Amniotic stem cell (primary cell): ENCODE data around the gene RBKS.
"Not testable (repeated sequence)": the region's sequence is repeated elsewhere in the genome, so short reads cannot be mapped to it uniquely, and the experiment has no call there.

Experiments
- DNase-seq: peaks from one replicate; lab custom pipeline; 2025; lab: John Stamatoyannopoulos, UW

RBKS gene

DNA sequence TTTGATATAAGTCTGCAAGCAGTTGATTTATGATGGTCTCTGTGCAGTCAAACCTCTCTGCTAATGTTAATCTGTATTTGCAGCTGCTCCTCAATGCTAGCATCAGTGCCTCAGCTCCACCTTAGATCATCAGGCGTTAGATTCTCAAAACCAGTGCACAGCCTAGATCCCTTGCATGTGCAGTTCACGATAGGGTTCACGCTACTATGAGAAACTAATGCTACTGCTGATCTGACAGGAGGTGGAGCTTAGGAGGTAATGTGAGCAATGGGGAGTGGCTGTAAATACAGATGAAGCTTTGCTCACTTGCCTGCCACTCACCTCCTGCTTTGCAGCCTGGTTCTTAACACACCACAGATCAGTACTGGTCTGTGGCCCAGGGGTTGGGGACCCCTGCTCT is 18.4 kb downstream of the RBKS start:
- no peak for DNase-seq

DNA sequence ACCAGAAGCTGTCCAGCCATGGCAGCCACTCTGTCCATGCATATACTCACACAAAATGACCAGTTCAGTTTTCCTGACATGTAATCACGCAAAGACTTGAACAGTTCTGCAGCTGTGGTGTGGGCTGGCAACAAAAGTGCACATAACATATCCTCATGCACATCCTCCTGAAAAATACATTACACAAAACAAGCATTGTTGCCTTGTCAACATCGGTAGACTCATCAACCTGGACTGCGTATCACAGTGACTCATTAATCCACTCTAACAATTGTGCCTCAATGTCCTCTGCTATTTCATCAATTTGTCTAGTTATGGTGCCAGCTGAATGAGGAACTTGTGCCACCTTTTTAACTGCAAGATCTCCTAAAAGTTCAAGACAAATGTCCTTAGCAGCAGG is 19.5 kb downstream of the RBKS start:
- no peak for DNase-seq

DNA sequence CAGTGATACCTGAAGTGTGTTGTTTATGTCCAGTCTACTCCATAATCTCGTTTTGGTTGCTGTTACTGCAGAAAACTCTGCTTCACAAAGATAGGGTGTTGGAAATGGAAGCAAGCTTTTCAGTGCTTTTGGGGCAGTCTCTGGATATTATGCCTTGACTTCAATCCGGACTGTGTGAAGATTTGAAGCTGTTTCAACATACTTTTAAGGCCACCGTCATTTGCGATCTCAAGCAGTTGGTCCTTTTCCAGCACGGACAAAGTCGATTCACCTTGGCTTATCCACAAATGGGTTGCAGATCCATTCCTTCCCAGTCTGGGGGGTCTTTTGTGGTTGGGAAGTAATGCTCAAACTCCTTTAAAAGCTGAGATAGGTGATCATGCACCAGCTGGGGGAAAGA is 20.4 kb downstream of the RBKS start:
- DNase-seq, result no peak

DNA sequence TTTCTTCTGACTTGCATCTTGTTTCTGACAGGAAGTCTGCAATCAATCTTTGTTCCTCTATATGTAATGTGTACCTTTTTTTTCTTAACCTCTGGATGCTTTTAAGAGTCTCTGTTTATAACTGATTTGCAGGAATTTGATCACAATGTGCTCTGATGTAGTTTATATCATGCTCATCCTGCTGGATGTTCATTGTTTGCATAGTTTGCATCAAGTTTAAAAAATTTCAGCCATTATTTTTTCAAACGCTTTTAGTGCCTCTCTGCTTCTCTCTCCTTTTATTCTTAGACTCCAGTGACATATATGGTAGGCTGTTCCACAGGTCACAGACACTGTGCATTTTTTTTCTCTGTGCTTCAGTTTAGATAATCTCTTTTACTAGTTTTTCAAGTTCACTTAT is 23.9 kb downstream of the RBKS start:
- no peak for DNase-seq

DNA sequence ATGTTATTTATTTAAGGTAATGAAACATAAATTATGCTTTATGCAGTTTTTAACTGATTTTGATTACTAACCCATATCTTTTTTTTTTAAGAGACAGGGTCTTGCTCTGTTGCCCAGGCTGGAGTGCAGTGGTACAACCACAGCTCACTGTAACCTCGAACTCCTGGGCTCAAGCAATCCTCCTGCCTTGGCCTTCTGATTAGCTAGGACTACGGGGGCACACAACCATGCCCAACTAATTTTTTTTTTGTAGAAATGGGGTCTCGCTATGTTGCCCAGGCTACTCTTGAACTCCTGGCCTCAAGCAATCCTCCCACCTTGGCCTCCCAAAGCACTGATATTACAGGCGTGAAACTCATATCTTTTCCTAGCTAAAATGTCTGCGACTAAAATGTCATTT is 26.2 kb downstream of the RBKS start:
- DNase-seq, result not testable (repeated sequence)

DNA sequence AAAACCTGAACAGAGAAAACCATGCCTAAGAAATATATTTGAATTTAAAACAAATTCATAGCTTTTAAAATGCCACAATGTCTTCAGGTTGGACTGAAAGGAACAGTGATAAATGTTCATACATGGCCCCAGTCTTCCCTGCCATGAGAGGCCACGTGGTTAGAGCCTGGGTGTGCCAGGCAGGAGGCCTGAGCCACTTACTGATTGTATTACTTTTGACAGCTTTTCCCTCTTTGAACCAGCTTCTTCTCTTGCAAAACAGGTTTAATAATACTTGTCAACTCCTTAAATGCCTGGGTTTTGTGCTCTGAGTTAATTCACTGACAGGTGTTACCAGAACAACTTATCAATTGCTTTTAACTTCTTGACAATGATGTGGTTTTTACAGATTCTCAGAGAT is 27.0 kb downstream of the RBKS start:
- no peak for DNase-seq

DNA sequence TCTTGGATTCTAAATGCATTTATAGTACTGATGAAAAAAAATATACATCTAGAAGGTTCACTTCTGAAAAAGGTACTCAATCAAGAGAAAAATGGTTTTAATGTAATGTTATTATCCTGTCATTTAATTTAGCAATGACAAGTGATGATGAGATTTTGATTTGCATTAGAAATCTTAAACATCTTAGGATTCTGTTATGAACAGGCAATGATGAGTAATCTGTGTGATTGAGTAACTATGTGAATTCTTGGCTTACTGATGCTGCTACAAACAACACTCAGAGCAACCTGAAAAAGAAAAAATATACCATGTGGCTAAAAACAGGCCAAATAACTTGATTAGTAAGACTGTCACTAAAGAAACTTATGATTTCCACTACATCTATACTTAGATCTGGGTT is 30.1 kb downstream of the RBKS start:
- no peak for DNase-seq

DNA sequence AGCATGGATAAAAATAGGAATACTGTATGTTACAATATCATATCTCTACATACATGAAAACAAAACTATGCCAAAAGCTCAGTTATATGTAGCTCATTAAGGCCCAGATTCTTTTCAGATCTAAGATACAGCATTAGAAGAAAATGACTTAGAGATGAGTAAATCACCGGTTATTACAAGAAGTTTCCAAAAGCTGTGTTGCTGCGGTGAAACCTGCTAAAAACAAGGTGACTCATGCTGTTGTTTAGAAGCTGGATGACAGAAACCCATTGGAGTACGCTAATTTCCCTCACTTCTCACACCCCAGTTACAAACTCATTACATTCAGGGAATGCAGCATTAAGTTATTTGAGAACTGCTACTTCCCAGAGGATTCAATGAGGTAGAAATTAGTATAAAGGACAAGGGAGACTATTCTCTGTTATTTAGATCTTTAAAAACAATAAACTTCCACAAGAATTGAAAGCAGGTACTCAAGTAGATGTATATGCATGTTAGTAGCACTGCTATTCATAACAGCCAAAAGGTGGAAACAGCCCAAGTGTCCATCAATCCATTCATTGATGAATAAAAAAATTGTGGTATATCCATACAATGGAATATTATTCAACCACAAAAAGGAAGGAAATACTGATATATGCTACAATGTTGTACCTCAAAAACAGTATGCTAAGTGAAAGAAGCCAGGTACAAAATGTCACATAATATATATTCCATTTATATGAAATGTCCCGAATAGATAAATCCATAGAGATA is 32.6 kb downstream of the RBKS start:
- DNase-seq, result peak; percentile 31

DNA sequence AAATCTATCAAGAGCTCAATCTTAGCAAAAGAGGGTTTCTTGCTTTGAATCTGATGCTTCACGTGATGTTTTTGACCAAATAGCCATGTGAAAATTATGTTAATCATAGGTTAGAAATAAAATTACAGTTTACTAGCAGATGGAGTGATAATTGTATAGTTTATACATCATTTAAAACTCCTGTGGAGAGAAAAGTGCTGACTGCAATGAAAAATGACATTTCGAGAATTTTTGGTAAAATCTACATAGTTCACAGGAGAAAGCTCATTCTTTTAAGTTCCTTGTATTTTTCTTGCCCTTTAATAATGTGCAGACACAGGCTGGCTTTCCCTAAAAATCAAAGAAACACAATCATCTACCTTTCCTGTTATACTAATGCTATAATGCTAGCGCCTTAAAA is 33.2 kb downstream of the RBKS start:
- DNase-seq, result no peak

DNA sequence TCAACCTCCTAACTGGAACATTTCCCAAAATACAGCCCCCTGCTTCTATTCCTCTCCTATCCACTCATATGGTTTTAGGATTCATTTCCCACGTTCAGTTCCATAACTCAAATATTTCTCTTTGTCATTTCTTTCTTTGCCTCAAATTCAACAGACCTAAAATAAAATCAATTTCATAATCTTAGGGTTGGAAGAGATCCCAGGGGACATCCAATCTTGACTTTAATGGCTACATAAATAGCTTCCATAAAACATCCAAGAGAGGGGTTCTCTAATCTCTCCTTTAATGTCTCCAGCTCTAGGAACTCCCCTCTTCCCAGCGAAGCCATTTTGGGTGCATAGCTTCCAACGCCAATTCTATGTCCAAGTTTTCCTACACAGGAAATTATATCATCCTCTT is 33.8 kb downstream of the RBKS start:
- DNase-seq, result no peak

DNA sequence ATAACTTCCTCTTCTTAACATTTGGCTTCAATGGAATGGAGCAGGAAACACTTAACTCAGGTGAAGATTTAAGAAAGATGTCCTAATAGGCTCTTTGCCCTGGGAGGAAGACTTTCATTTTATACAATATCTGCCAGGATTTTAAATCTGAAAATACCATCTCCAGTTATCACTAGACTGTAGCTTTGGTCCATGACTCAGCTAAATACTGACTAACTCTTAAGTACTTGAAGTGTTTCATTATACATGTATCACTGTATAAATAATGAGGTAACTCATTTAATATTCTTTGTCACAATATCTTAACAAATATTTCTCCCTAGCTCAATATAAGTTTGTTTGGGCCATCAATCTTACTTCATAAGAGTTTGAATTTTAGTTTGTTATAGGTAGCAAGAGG is 34.7 kb downstream of the RBKS start:
- peak; percentile 21 for DNase-seq

DNA sequence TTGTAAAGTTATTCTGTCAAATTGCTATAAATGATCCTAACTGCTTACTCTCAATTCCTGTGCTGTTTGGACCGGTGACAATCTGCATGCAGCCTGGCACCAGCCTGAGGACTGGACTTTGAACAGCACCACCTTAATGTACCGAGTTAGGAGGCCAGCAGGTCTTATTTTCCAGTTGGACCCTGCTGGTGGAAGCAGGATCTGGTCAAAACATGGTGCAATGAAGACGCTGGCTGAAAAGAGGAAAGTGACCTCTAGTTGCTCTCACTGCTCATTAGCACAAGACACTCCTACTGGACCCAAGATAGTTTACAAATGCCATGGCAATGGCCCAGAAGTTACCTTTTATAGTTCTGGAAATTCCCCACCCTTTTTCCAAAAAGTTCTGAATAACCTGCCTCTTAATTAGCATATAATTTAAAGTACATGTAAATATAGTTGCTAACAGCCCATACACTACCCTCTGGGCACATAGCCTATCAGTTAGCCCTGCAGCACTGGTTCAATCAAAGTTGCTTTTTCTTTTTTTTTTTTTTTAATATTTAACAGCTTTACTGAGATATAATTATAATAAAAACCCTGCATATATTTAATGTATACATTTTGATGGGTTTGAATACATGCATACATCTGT is 35.8 kb downstream of the RBKS start:
- no peak for DNase-seq

DNA sequence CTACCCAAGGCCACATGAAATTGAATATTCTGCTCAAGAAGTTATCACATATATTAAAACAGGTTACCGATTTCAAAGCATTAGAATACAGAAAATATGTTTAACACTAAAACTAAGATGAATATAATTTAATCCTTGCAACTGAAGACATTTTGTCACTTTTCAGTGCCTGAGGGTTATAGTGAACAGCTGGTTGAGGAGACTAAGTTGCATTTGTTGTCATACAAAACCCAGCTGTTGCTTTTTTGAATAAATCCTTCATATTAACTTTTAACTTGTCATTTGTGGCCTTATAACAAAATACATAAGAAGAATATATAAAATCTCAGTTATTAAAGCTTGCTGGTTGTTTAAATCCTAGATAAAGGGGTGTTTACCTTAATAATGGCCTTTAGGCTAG is 37.5 kb downstream of the RBKS start:
- no peak for DNase-seq

DNA sequence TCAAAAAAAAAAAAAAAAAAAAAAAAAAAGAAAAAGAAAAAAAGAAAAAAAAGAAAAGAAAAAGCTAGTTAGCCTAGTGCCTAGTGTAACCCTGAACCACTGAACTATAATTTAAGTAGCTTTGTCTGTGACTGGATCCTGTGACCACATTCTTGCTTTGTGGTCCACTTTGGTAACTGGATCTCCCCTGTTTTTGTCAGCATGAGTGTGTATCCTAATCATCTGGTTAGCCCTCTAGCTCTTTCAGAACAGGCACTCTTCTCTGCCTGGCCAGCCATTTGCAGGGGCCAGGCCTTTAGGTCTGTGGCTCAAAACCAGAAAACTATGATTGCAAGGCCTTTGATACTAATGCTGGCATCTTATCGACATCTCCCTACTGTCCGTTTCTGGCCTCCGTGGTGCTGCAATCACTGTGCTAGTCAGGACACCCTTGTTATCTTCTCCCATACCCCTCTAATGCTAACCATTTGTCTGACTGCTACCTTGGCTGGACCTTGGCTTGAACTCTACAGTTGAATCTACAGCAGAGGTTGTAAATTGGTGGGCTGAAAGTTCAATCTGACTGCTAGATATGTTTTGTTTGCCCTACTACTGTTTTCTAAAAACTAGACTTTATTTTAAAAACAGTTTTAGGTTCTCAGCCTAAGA is 40.5 kb downstream of the RBKS start:
- DNase-seq, result no peak

DNA sequence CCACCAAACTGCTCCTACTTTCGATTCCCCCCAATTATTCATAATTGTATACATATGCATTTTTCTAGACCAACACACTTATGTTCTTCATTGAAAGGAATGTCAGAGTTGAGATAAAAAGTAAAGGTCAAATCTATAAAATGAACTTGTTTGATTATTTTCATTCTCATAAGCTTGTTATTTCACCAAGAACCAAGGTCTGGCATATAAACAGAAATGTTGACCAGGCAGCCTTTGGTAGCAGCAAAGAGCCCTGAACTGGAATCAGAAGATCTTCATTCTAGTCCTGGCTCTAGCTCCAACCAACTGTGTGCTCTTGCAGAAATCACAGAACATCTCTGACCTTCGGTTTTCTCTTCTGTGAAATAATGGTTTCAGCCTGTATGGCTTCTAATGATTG is 42.9 kb downstream of the RBKS start:
- DNase-seq, result no peak

DNA sequence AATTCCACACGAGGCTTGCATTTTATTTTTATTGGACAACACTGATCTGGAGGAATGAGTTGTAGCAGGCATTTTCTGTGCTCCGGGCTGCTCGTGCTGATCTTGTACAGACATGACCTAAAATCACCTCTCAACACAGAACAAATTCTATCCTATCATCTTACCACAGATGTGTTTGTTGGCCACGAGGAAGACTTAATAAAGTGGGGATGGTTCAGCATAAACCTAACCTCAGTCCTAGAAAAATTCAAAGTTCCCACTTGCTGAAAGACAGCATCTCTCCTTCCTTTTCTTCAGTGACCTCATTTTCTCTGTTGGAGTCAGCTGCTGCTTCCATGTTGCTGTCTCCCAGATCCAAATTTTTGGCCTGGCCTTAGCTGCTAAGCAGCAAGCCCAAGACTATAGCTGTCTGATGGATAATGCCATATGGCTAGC is 45.3 kb downstream of the RBKS start:
- DNase-seq, result no peak

DNA sequence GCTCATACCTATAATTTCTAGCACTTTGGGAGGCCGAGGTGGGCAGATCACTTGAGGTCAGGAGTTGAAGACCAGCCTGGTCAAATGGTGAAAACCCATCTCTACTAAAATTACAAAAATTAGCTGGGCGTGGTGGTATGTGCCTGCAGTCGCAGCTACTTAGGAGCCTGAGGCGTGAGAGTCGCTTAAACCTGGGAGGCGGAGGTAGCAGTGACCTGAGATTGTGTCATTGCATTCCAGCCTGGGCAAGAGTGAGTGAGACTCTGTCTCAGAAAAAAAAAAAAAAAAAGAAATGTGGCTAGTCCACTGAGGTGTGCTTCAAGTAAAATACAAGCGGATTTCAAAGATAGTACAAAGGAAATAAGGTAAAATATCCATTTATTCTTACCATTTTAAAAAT is 46.2 kb downstream of the RBKS start:
- DNase-seq, result no peak

DNA sequence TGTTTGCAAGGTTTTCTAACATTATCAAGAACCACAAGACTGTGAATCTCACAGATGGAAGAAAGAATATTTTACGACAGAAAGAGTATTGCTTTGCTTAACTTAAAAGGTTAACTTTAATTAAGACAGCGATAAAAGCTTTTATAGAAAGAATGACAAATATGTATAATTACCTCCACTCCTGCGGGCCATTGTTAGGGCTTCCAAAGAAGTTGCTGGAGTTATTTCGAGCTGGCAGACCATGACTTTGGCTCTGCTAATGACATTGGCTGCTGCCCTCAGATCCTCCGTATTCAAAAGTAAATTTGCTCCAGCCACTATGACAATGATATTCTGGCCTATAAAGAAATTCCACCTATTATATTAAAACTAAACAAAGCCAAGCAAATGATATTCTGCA is 47.3 kb downstream of the RBKS start:
- DNase-seq, result no peak

DNA sequence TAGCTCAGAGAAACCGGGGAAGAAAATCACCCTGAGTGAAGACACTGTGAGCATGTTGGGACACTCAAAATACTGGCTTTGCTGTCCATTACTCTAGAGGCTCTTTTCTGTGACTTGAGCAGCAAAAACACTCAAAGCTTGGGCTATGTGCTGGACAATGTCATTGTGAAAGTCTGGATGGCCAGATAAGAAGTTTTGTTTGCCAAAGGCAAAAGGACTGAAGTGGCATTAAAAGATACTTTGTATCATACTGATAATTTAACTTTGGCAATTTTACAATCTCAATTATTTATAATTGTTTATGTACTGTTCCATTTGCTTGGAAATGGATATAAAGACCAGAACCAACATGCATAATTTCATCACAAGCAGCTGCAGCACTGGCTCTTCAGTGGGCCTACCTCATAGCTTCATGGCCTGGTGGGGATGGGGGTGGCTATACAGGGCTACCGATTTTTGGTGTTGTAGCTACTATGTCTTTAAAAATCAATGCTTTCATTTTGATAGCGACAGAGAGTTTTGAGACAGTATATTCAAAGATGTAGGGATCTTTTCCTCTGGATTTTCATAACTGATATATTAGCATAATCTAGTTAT is 51.1 kb downstream of the RBKS start:
- DNase-seq, result no peak

DNA sequence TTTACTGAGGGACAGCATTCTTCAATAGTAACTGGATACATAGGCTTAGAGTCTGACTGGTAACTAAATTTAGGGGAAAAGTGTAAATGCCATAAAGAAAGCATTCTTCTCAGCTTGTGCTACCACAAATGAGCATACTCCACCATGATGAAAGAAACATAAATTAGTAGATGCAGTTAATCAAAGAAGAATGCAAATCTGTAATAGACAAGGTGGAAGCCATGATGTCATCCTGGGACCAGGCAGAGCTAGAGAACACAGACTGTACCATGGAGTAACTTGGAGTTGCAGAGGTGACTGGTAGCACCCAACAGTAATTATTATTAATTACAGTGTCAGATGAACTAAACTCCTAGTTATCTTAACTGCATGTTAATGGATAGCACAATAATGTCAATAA is 51.7 kb downstream of the RBKS start:
- no peak for DNase-seq

DNA sequence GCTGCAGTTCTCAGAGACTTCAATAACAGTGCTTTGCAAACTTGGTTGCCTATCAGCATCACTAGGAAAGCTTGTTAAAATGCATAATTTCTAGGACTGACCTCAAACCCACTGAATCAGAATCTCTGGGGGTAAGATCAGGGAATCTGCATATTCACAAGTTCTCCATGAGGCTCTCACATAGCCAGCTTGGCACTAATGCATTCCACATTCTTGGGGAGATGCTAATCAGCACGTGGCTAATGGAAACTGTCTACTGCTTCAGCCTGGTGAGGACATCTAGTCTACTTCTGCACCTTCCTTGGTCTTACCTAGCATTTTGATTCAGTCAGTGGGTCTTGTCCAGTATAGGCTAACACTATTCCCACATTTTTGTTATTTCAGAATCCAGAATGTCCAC is 56.3 kb downstream of the RBKS start:
- no peak for DNase-seq

DNA sequence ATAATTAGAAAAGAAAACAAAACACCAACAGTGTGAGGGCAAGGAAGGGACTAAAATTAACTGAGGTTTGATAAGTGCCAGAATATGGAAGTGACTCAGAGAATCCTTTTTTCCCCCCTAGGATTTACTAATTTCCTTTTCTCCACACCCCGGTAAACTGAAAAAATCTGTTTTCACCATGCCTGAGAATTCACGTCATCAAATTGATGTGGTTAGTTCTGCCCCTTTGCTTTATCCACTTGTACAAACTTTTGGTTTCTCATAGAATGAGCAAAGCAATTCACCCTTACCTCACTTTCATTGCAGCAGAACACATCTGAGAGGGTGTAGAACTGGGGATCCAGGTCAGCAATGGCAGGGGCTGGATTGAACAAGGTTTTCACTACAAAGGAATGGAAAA is 57.8 kb downstream of the RBKS start:
- peak; percentile 41 for DNase-seq
